ENCODE data around the gene HPSE2. TPM values are rescaled to one million over a fixed set of nuclear protein-coding genes. Genes with fewer than 3 reads are reported as not detected.

The HPSE2 gene
- total and polyA plus RNA-seq, 2 experiments from 2014 or later: 0.10 to 0.24 TPM

DNA sequence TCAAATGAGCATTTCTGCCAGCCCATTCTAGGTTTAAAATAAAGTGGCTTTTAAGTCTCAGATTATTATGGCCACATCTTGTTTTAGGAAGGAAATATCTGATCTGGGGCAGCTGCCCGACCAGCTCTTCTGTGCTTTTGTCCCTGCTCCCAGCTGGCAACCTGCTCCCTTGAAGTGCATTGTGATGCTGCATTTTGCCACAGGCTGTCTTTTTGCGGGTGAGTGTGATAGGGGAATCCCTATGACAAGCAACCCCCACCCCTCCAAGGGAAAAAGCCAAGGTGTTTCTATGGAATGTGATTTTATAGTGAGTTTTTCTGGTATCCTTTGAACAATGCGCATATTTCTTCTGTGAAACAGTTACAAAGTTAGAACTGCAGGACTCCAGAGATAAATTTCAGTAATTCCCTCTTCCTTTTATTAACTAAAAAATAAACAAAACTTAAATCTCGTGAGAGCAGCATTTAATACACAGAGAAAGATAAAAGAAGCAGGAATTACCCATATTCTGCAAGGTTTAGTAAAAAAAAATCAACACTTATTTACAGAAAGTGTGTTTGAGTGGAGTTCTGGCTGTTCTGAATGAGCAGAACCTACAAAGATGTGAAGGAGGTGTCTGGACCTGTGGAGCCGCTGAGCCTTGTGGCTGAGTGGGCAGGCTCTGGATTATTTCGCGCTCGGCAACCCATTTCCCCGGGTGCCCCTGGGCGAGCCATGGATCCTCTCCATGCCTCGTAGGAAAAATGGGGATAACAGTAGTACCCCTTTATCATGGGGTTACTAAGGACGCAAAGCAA lies 778.8 kb downstream of the HPSE2 start:
- Mint-ChIP-seq H3K4me1 (peaks cover 30% of the 10 kb centered on the region), H3K36me3 (ENCODE audit: low read depth) (no peaks in the 10 kb centered on the region), H3K27ac (peak overlapping the region; percentile 56; the same call in 1 of the 2 replicates), H3K4me3 (no peak overlapping the region), H3K9me3 (no peaks in the 10 kb centered on the region), H3K27me3 (ENCODE audit: insufficient read depth, low read depth, poor library complexity) (no peaks in the 10 kb centered on the region)
- Histone ChIP-seq H3K4me2 (peak overlapping the region; percentile 40; the same call in 1 of the 2 replicates), H3F3A (replicated peaks; ENCODE audit: low read depth) (no peaks in the 10 kb centered on the region), H2AFZ (peak overlapping the region; percentile 80; the same call in 1 of the 2 replicates), H3K36me3 (ENCODE audit: insufficient read depth) (no peaks in the 10 kb centered on the region), H3K27me3 (ENCODE audit: insufficient read depth) (no peaks in the 10 kb centered on the region), H3K4me3 (no peak overlapping the region), H3K4me1 (ENCODE audit: insufficient read depth) (peaks cover 23% of the 10 kb centered on the region), H3K9me2 (ENCODE audit: insufficient read depth) (no peaks in the 10 kb centered on the region), H4K20me1 (replicated peaks; ENCODE audit: insufficient read depth) (no peaks in the 10 kb centered on the region), H3K79me2 (replicated peaks; ENCODE audit: insufficient read depth) (no peaks in the 10 kb centered on the region), H3K27ac (ENCODE audit: low read depth) (no peak overlapping the region)
- peak; percentile 79 for ATAC-seq
- TF ChIP-seq CREB1 (CRISPR knock-in tag; IDR thresholded peaks at IDR 0.05; ENCODE audit: low read depth) (no peak), JUNB (IDR thresholded peaks at IDR 0.05; ENCODE audit: unreplicated experiment) (no peak), EZH2phosphoT487 (IDR thresholded peaks at IDR 0.05; ENCODE audit: unreplicated experiment) (no peak), ZNF331 (CRISPR knock-in tag; IDR thresholded peaks at IDR 0.05; ENCODE audit: low read depth) (no peak), ZNF114 (CRISPR knock-in tag; IDR thresholded peaks at IDR 0.05) (no peak), NANOG (IDR thresholded peaks at IDR 0.05; ENCODE audit: borderline replicate concordance) (no peak), POLR2AphosphoS5 (IDR thresholded peaks at IDR 0.05; ENCODE audit: low read depth) (no peak)
- TF ChIP-seq, protein P1, sequence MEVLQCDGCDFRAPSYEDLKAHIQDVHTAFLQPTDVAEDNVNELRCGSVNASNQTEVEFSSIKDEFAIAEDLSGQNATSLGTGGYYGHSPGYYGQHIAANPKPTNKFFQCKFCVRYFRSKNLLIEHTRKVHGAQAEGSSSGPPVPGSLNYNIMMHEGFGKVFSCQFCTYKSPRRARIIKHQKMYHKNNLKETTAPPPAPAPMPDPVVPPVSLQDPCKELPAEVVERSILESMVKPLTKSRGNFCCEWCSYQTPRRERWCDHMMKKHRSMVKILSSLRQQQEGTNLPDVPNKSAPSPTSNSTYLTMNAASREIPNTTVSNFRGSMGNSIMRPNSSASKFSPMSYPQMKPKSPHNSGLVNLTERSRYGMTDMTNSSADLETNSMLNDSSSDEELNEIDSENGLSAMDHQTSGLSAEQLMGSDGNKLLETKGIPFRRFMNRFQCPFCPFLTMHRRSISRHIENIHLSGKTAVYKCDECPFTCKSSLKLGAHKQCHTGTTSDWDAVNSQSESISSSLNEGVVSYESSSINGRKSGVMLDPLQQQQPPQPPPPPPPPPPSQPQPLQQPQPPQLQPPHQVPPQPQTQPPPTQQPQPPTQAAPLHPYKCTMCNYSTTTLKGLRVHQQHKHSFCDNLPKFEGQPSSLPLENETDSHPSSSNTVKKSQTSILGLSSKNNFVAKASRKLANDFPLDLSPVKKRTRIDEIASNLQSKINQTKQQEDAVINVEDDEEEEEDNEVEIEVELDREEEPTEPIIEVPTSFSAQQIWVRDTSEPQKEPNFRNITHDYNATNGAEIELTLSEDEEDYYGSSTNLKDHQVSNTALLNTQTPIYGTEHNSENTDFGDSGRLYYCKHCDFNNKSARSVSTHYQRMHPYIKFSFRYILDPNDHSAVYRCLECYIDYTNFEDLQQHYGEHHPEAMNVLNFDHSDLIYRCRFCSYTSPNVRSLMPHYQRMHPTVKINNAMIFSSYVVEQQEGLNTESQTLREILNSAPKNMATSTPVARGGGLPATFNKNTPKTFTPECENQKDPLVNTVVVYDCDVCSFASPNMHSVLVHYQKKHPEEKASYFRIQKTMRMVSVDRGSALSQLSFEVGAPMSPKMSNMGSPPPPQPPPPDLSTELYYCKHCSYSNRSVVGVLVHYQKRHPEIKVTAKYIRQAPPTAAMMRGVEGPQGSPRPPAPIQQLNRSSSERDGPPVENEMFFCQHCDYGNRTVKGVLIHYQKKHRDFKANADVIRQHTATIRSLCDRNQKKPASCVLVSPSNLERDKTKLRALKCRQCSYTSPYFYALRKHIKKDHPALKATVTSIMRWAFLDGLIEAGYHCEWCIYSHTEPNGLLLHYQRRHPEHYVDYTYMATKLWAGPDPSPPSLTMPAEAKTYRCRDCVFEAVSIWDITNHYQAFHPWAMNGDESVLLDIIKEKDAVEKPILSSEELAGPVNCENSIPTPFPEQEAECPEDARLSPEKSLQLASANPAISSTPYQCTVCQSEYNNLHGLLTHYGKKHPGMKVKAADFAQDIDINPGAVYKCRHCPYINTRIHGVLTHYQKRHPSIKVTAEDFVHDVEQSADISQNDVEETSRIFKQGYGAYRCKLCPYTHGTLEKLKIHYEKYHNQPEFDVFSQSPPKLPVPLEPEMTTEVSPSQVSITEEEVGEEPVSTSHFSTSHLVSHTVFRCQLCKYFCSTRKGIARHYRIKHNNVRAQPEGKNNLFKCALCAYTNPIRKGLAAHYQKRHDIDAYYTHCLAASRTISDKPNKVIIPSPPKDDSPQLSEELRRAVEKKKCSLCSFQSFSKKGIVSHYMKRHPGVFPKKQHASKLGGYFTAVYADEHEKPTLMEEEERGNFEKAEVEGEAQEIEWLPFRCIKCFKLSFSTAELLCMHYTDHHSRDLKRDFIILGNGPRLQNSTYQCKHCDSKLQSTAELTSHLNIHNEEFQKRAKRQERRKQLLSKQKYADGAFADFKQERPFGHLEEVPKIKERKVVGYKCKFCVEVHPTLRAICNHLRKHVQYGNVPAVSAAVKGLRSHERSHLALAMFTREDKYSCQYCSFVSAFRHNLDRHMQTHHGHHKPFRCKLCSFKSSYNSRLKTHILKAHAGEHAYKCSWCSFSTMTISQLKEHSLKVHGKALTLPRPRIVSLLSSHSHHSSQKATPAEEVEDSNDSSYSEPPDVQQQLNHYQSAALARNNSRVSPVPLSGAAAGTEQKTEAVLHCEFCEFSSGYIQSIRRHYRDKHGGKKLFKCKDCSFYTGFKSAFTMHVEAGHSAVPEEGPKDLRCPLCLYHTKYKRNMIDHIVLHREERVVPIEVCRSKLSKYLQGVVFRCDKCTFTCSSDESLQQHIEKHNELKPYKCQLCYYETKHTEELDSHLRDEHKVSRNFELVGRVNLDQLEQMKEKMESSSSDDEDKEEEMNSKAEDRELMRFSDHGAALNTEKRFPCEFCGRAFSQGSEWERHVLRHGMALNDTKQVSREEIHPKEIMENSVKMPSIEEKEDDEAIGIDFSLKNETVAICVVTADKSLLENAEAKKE (CRISPR knock-in tag; IDR thresholded peaks at IDR 0.05): no peak
- TF ChIP-seq, protein P2, sequence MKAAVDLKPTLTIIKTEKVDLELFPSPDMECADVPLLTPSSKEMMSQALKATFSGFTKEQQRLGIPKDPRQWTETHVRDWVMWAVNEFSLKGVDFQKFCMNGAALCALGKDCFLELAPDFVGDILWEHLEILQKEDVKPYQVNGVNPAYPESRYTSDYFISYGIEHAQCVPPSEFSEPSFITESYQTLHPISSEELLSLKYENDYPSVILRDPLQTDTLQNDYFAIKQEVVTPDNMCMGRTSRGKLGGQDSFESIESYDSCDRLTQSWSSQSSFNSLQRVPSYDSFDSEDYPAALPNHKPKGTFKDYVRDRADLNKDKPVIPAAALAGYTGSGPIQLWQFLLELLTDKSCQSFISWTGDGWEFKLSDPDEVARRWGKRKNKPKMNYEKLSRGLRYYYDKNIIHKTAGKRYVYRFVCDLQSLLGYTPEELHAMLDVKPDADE (IDR thresholded peaks at IDR 0.05): no peak
- TF ChIP-seq, protein P3, sequence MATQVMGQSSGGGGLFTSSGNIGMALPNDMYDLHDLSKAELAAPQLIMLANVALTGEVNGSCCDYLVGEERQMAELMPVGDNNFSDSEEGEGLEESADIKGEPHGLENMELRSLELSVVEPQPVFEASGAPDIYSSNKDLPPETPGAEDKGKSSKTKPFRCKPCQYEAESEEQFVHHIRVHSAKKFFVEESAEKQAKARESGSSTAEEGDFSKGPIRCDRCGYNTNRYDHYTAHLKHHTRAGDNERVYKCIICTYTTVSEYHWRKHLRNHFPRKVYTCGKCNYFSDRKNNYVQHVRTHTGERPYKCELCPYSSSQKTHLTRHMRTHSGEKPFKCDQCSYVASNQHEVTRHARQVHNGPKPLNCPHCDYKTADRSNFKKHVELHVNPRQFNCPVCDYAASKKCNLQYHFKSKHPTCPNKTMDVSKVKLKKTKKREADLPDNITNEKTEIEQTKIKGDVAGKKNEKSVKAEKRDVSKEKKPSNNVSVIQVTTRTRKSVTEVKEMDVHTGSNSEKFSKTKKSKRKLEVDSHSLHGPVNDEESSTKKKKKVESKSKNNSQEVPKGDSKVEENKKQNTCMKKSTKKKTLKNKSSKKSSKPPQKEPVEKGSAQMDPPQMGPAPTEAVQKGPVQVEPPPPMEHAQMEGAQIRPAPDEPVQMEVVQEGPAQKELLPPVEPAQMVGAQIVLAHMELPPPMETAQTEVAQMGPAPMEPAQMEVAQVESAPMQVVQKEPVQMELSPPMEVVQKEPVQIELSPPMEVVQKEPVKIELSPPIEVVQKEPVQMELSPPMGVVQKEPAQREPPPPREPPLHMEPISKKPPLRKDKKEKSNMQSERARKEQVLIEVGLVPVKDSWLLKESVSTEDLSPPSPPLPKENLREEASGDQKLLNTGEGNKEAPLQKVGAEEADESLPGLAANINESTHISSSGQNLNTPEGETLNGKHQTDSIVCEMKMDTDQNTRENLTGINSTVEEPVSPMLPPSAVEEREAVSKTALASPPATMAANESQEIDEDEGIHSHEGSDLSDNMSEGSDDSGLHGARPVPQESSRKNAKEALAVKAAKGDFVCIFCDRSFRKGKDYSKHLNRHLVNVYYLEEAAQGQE (IDR thresholded peaks at IDR 0.05; ENCODE audit: unreplicated experiment): no peak
- peak; percentile 17 for DNase-seq (ENCODE audit: low spot score)

Data from GM23338 (cell line).